Coronary artery (tissue), 2 donors: Measurements from ENCODE around the gene CHST9.
A peak's percentile ranks its signal among the peaks of the same experiment; 100 is the strongest.

Experiments used
- DNase-seq: peaks from one replicate; pipeline ENCODE4 v3.0.0-alpha.2; 2017; ENCODE audit warnings: low spot score
- H3K27ac ChIP-seq, 2 donors: fragments of 200-600 bp; sonication (generic); one replicate each; pipeline ENCODE4 v1.5.1; 2016 to 2019
- H3K4me3 ChIP-seq: fragments of 200-600 bp; sonication (generic); 2 replicates; pipeline ENCODE4 v1.5.1; 2016; ENCODE audit warnings: mild to moderate bottlenecking, moderate library complexity
- TF ChIP-seq, protein P1 (sequence below): fragments of 200-600 bp; sonication (generic); IDR thresholded peaks from one replicate; pipeline ENCODE4 v1.5.1; 2019; ENCODE audit warnings: antibody characterized with exemption

CHST9 gene

DNA sequence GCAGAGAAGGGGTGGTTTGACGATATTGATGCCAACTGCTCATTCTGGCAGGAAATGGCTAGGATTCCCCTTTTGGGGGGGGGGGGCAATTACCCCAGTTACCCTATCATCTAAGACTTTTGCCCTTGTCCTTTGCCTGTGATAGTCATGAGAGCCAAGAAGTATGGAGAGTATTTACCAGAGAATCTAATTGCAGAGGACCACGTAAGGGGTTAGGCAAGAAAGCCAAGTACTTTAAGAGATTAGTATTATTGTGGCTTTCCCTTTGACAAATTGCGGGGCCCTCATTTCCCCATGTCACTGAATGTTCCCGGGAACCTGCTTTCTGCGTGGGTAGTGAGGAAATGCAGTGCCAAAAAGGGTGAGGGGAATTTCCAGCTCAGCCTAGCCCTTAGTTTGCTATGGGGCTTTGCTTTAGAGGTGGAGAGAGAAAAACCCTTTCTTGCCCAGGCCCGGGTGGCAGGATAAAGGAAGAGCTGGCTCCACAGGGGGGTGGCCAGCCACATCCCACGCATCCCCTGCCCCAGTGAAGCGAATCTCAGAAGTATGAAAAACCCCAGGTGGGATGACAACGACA, 321.1 kb downstream of the CHST9 start:
- no peak overlapping the region for H3K4me3 ChIP-seq
- H3K27ac ChIP-seq, result no peak overlapping the region
- TF ChIP-seq, protein P1, sequence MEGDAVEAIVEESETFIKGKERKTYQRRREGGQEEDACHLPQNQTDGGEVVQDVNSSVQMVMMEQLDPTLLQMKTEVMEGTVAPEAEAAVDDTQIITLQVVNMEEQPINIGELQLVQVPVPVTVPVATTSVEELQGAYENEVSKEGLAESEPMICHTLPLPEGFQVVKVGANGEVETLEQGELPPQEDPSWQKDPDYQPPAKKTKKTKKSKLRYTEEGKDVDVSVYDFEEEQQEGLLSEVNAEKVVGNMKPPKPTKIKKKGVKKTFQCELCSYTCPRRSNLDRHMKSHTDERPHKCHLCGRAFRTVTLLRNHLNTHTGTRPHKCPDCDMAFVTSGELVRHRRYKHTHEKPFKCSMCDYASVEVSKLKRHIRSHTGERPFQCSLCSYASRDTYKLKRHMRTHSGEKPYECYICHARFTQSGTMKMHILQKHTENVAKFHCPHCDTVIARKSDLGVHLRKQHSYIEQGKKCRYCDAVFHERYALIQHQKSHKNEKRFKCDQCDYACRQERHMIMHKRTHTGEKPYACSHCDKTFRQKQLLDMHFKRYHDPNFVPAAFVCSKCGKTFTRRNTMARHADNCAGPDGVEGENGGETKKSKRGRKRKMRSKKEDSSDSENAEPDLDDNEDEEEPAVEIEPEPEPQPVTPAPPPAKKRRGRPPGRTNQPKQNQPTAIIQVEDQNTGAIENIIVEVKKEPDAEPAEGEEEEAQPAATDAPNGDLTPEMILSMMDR, result no peak
- no peak for DNase-seq

DNA sequence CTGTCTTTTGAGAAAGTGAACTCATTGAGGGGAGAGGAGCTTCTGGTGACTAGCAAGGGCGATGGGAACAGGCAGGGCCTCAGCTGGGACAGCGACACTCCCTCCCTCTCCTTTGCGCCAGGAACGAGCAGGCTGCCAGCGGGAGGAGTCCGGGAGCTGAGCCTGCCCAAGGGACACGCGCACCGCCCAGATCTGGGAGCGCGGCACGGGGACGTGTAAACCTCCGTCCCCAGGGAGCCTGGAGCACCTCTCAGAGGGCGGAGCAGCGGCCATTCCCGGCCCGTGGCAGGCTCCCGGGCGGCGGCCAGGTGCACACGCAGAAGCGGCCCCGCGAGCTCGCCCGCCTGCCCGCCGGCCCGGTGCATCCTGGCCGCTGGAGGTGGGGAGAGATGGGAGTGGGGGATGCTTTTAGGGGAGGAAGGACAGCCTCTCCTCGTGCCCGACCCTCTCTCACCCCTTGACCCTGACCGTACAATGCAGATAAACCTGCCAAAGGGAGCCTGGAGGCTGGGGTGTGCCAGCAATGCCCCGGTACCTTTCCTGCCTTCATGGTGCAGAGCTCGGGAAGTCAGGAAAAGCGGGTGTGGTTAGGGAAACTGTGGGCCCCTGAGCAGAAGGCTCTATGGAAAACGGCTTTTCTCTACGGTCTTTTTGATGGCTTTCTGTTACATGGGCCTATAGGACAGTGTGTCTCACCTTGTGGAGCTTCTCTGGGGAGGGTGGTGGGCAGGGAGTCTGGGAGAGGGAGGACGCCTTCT, 321.8 kb downstream of the CHST9 start:
- TF ChIP-seq, protein P1, result no peak
- no peak overlapping the region for H3K27ac ChIP-seq
- no peak for DNase-seq
- peak overlapping the region; percentile 67 for H3K4me3 ChIP-seq

DNA sequence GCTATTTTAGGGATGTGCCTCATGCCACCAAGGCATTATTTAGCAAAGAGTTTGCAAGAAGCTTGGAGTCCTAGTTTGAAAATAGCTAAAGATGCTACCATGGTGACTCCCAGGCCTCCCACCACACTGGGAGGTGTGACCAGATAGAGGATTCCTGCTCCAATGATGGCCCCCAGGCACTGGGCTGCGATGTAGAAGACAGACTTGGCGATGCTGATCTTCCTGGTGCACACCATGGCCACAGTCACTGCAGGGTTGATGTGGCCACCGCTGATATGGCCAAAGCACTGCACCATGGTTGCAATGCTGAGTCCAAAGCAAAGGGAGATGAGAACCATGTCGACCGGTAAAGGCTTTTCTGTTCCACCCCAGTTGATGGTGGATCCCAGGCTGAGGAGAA, 323.0 kb downstream of the CHST9 start:
- DNase-seq, result no peak
- H3K27ac ChIP-seq, result no peak overlapping the region
- TF ChIP-seq, protein P1, result no peak
- no peak overlapping the region for H3K4me3 ChIP-seq
